Testis (tissue), 2 donors: Measurements from ENCODE around the gene IL1B.

Source experiments
- CTCF ChIP-seq, 3 experiments: fragments of 450-650 bp in 2 of 3; fragments of 200-600 bp in 1 of 3; sonication (generic) in 1 of 3; IDR thresholded peaks; one replicate each; pipeline ENCODE4 v1.5.1; 2016 to 2019; ENCODE audit warnings: antibody characterized with exemption in 3 of 3, mild to moderate bottlenecking in 2 of 3, moderate library complexity in 1 of 3
- POLR2A ChIP-seq: fragments of 450-650 bp; IDR thresholded peaks from one replicate; pipeline ENCODE4 v1.6.1; 2017; ENCODE audit warnings: antibody characterized with exemption, mild to moderate bottlenecking, moderate library complexity

- TF ChIP-seq CTCF (IDR thresholded peaks at IDR 0.05) (no peak), POLR2A (no peak)
Observed at GRCh38 chr2:112886291-112886690, 49.7 kb upstream of the IL1B start.
